Suprapubic skin (tissue), 4 donors: ENCODE measurements around the gene KITLG. TPM values are rescaled to one million over a fixed set of nuclear protein-coding genes. Genes with fewer than 3 reads are reported as not detected.

Source experiments
- DNase-seq, 2 donors: peaks; one replicate each; pipeline ENCODE4 v3.0.0-alpha.2; 2019; ENCODE audit warnings: low spot score in 2 of 2
- H3K27ac ChIP-seq: fragments of 200-600 bp; sonication (generic); one replicate; pipeline ENCODE4 v1.5.1; 2019
- H3K27me3 ChIP-seq: fragments of 200-600 bp; sonication (generic); one replicate; pipeline ENCODE4 v1.5.1; 2019
- H3K36me3 ChIP-seq: fragments of 200-600 bp; sonication (generic); one replicate; pipeline ENCODE4 v1.5.1; 2019
- H3K4me1 ChIP-seq: fragments of 200-600 bp; sonication (generic); one replicate; pipeline ENCODE4 v1.5.1; 2019
- H3K4me3 ChIP-seq: fragments of 200-600 bp; sonication (generic); one replicate; pipeline ENCODE4 v1.5.1; 2019; ENCODE audit warnings: mild to moderate bottlenecking
- H3K9me3 ChIP-seq: fragments of 200-600 bp; sonication (generic); one replicate; pipeline ENCODE4 v1.5.1; 2019
- CTCF ChIP-seq, 2 donors: fragments of 200-600 bp in 1 of 2; fragments of 450-650 bp in 1 of 2; sonication (generic) in 1 of 2; IDR thresholded peaks; one replicate each; pipeline ENCODE4 v1.5.1; 2016 to 2019; ENCODE audit warnings: antibody characterized with exemption in 2 of 2, mild to moderate bottlenecking in 1 of 2, moderate library complexity in 1 of 2
- EP300 ChIP-seq: sonication (generic); formaldehyde crosslinking; IDR thresholded peaks from one replicate; pipeline ENCODE4 v1.6.1; 2017; ENCODE audit warnings: antibody characterized with exemption
- POLR2A ChIP-seq, 2 donors: fragments of 450-650 bp; IDR thresholded peaks; one replicate each; pipeline ENCODE4 v1.6.1; 2017; ENCODE audit warnings: antibody characterized with exemption in 2 of 2, mild to moderate bottlenecking in 2 of 2, moderate library complexity in 2 of 2
- POLR2AphosphoS5 ChIP-seq, 3 donors: sonication (generic); formaldehyde crosslinking; IDR thresholded peaks; one replicate each; pipeline ENCODE4 v1.6.1; 2017; ENCODE audit warnings: antibody characterized with exemption in 3 of 3
- WGBS: methylation state at CpG from one replicate; pipeline ENCODE4 v1.1.5; 2018; 5-methylcytosine and 5-hydroxymethylcytosine counted together
- total RNA-seq, 4 donors: library from RNA; depleted of rRNA; stranded (reverse); fragments of >200 nt; gene quantifications; one replicate each; pipeline ENCODE4 v1.1.0, GENCODE V29; 2016

KITLG gene
- total RNA-seq, 4 donors from 2014 or later, result 10.5 to 17.6 (median 12.6) TPM

- no peaks in the 10 kb centered on the region for H3K27me3 ChIP-seq
- no peak for DNase-seq
- H3K9me3 ChIP-seq, result no peaks in the 10 kb centered on the region
- H3K4me1 ChIP-seq, result peaks cover 18% of the 10 kb centered on the region
- no peak for TF ChIP-seq POLR2AphosphoS5 (IDR thresholded peaks at IDR 0.05)
- no peak for TF ChIP-seq POLR2A (IDR thresholded peaks at IDR 0.05)
- TF ChIP-seq CTCF (IDR thresholded peaks at IDR 0.05), result no peak
- TF ChIP-seq EP300, result no peak
- WGBS, result 80% methylated on average over 7 of the region's 7 CpGs
- H3K4me3 ChIP-seq, result no peak overlapping the region
- H3K27ac ChIP-seq, result no peak overlapping the region
- peaks cover 6% of the 10 kb centered on the region for H3K36me3 ChIP-seq
Observed at GRCh38 chr12:88522961-88523360, 57.3 kb downstream of the KITLG start.

GRCh38 chr12:88520436-88520820, 59.8 kb downstream of the KITLG start:
- no peak for DNase-seq
- H3K27me3 ChIP-seq, result no peaks in the 10 kb centered on the region
- no peak for TF ChIP-seq POLR2AphosphoS5 (IDR thresholded peaks at IDR 0.05)
- no peak for TF ChIP-seq CTCF (IDR thresholded peaks at IDR 0.05)
- TF ChIP-seq POLR2A (IDR thresholded peaks at IDR 0.05), result no peak
- no peak for TF ChIP-seq EP300
- WGBS, result 50% methylated on average over 2 of the region's 2 CpGs
- H3K9me3 ChIP-seq, result no peaks in the 10 kb centered on the region
- no peaks in the 10 kb centered on the region for H3K36me3 ChIP-seq
- H3K4me3 ChIP-seq, result no peak overlapping the region
- no peak overlapping the region for H3K27ac ChIP-seq
- H3K4me1 ChIP-seq, result peaks cover 18% of the 10 kb centered on the region

GRCh38 chr12:88519802-88520435, 60.4 kb downstream of the KITLG start:
- Histone ChIP-seq H3K27ac (no peak overlapping the region), H3K27me3 (no peaks in the 10 kb centered on the region), H3K36me3 (no peaks in the 10 kb centered on the region), H3K9me3 (no peaks in the 10 kb centered on the region), H3K4me1 (peaks cover 18% of the 10 kb centered on the region), H3K4me3 (no peak overlapping the region)
- no peak for TF ChIP-seq POLR2AphosphoS5 (IDR thresholded peaks at IDR 0.05)
- no peak for TF ChIP-seq POLR2A (IDR thresholded peaks at IDR 0.05)
- no peak for TF ChIP-seq EP300
- TF ChIP-seq CTCF (IDR thresholded peaks at IDR 0.05), result no peak
- WGBS, result 42% methylated on average over 3 of the region's 3 CpGs
- no peak for DNase-seq

GRCh38 chr12:88518863-88519403, 61.3 kb downstream of the KITLG start:
- 72% methylated on average over 5 of the region's 5 CpGs for WGBS
- no peak overlapping the region for H3K4me3 ChIP-seq
- peaks cover 18% of the 10 kb centered on the region for H3K4me1 ChIP-seq
- no peaks in the 10 kb centered on the region for H3K36me3 ChIP-seq
- H3K9me3 ChIP-seq, result no peaks in the 10 kb centered on the region
- TF ChIP-seq POLR2A (IDR thresholded peaks at IDR 0.05), result no peak
- no peak for TF ChIP-seq EP300
- no peaks in the 10 kb centered on the region for H3K27me3 ChIP-seq
- H3K27ac ChIP-seq, result no peak overlapping the region
- no peak for DNase-seq

GRCh38 chr12:88516811-88517210, 63.5 kb downstream of the KITLG start:
- DNase-seq, result no peak
- Histone ChIP-seq H3K4me1 (peaks cover 18% of the 10 kb centered on the region), H3K27me3 (no peaks in the 10 kb centered on the region), H3K9me3 (no peaks in the 10 kb centered on the region), H3K4me3 (no peak overlapping the region), H3K36me3 (no peaks in the 10 kb centered on the region), H3K27ac (no peak overlapping the region)
- no peak for TF ChIP-seq POLR2A (IDR thresholded peaks at IDR 0.05)
- no peak for TF ChIP-seq CTCF (IDR thresholded peaks at IDR 0.05)
- no peak for TF ChIP-seq EP300
